B cell (primary cell): ENCODE measurements around the gene SPPL2B.

Source experiments
- CTCF ChIP-seq: fragments of 200-600 bp; IDR thresholded peaks from one replicate; pipeline ENCODE4 v1.8.0; 2022; ENCODE audit warnings: antibody characterized with exemption, mild to moderate bottlenecking
- EZH2 ChIP-seq: IDR thresholded peaks from 2 replicates; pipeline ENCODE4 v1.6.1; 2012; ENCODE audit warnings: borderline replicate concordance, low read depth, mild to moderate bottlenecking, moderate library complexity, low read length; ENCODE audit not compliant: insufficient read depth, poor library complexity, severe bottlenecking

DNA sequence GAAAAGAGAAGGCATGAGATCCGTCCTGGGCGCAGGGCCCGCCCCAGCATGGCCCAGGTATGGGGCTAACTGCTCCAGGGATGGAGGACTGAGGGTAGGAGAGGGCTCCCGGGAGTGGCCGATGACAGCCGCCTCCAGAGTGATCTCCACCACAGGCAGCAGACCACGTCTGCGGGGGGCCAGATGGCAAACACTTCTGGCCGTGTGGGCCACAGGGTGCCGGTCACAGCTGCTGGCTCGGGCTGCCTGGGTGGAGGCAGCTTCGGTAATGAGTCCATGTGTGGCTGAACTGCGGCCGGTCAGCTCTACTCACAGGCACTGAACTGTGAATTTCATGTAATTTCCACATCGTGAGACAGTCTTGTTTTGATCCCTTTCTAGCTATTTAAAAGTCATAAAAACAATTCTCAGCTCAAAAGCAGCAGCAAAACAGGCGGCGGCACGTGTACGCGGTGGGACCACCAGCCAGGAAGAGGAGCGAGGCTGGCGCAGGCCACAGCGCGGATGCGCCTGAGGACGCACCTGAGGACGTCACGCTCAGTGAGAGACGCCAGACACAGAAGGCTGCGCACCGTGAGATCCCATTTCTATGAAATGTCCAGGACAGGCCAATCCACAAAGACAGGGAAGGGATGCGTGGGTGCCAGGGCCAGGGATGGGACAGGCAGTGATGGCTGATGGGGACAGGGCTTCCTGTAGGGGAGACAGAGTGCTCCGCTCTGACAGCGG, 4.1 kb upstream of the SPPL2B start:
- TF ChIP-seq CTCF (no peak), EZH2 (no peak)
